ENCODE data around the gene PSD2.

Gene PSD2

DNA sequence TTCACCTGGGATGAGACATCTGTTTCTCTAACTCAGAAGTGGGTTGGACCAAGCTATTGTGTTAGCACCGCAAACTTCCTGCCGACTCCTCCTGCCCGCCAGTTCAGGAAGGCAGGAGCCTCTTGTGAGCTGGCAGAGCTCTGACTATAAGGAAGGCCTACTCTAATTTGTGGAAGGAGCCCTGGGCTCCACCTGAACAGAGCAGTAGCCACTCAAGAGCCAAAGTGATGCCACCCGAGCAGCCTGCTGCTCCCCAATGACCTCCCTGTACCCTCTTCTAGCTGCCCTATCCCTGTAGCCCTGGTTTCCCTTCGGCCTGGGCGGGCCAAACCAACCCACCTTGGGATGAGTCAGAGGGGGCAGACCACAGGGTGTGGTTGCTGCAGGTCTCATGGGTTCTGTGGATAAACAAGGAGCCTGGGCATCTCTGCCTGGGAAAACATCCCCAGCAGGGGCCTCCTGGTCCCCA lies 81.6 kb downstream of the PSD2 start:
- DNase-seq (ENCODE audit: low read depth), result no peak
- TF ChIP-seq, protein P1, sequence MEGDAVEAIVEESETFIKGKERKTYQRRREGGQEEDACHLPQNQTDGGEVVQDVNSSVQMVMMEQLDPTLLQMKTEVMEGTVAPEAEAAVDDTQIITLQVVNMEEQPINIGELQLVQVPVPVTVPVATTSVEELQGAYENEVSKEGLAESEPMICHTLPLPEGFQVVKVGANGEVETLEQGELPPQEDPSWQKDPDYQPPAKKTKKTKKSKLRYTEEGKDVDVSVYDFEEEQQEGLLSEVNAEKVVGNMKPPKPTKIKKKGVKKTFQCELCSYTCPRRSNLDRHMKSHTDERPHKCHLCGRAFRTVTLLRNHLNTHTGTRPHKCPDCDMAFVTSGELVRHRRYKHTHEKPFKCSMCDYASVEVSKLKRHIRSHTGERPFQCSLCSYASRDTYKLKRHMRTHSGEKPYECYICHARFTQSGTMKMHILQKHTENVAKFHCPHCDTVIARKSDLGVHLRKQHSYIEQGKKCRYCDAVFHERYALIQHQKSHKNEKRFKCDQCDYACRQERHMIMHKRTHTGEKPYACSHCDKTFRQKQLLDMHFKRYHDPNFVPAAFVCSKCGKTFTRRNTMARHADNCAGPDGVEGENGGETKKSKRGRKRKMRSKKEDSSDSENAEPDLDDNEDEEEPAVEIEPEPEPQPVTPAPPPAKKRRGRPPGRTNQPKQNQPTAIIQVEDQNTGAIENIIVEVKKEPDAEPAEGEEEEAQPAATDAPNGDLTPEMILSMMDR (conservative IDR thresholded peaks at IDR 0.05; ENCODE audit: low read depth, low read length), result no peak
- no peak overlapping the region for H3K4me3 ChIP-seq (ENCODE audit: low read depth, low read length)

DNA sequence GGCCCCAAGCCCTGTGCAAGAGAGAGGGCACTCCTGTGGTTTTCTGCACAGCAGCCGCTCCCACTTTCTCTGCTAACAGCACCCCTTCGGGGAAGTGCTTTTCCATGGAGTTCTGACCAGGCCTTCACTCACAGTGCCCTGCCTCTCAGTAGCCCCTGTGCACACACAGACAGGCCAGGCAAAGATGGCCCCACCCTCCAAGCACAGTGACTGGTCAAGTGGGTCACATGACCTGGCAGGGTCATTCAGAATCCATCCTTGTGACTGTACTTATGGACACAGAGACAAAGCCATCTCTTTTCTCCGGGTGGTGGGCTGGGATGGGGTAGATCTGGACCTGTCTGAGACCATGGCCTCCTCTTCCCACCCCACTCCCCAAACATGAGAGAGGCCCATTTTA lies 82.5 kb downstream of the PSD2 start:
- DNase-seq (ENCODE audit: low read depth), result no peak
- no peak overlapping the region for H3K4me3 ChIP-seq (ENCODE audit: low read depth, low read length)
- TF ChIP-seq, protein P1 (conservative IDR thresholded peaks at IDR 0.05; ENCODE audit: low read depth, low read length), result no peak

DNA sequence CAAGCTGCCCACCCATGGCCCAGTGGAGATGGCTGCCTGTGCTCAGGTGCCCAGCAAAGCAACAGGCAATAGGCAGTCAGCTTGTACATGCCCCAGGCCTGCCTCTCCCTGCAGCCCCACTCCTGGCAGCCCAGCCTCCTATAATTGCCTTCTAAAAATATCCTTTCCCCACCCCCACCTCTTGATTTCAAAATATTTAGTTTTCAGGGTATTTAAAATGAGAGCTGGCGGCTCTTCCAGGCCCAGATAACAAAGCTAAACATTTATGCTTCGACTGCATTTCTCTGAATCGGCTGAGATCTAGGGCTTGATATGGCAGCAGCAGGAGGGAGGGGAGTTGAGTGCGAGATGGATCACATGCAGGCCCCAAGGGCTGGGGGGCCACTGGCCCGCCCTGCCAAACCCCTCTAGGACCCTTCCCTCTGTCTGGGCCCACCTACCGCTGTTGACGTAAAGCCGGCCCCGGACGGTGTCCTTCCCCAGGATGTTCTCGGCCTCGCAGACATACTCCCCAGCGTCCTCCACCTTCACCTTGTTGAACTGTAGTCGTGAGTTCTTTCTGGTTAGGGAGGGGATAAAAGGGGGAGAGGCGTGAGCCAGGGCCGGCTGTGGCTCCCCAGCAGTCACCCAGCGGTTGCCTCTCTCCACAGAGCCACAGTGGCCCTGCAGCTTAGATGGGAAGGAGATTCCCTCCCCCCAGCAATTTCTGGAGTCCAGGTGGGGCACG lies 85.0 kb downstream of the PSD2 start:
- TF ChIP-seq, protein P1 (conservative IDR thresholded peaks at IDR 0.05; ENCODE audit: low read depth, low read length), result no peak

DNA sequence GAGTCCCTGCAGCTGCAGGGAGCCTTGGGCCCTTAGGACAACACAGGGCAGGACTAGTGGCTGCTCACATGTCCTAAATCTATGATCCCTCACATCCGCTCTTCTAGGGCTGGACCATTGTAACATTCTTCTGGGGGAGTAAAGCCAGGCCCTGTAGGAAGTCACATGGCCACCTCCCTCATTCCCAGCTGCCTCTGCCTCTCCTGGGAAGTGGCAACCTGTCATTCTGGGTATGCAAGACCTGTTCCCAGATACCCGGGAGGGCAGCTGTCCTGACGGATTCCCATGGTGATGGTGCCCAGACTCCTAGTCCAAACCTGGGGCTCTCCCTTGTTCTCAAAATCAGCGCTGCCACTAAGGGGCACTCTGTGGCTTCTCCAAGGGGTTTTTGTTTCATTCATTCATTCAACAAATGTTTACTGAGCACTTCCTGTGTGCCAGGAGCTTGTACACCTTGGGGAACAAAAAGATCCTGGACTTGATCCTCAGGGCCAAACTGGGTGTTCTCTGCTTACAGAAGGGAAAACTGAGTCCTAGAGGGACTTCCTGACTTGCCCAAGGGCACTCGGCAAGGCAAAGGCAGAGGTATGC lies 85.6 kb downstream of the PSD2 start:
- TF ChIP-seq, protein P1 (conservative IDR thresholded peaks at IDR 0.05; ENCODE audit: low read depth, low read length), result no peak
- no peak overlapping the region for H3K4me3 ChIP-seq (ENCODE audit: low read depth, low read length)
- no peak for DNase-seq (ENCODE audit: low read depth)

More for the DNA sequence above, 85.0 kb downstream of the PSD2 start:
- no peak overlapping the region for H3K4me3 ChIP-seq (ENCODE audit: low read depth, low read length)
- no peak for DNase-seq (ENCODE audit: low read depth)

DNA sequence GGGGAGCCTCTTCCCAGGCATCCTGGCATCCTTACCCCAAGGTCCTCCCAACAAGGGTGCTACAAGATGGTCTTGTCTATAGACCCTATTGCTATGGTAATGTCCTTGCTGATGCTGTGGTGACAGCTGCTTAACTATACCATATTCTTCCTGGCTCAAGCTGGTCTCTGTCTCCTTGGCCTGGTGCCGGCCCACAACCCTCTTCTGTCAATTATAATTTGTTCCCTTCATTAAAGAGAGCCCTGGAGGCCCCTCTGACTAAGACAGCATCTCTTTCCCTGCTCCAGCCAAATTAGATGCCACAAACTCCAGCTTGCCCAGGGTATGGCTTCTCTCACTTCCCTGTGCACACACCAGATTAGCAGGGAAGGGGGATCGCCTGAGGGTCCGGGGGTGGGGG lies 86.7 kb downstream of the PSD2 start:
- TF ChIP-seq, protein P1 (conservative IDR thresholded peaks at IDR 0.05; ENCODE audit: low read depth, low read length), result no peak
- no peak overlapping the region for H3K4me3 ChIP-seq (ENCODE audit: low read depth, low read length)
- DNase-seq (ENCODE audit: low read depth), result no peak

DNA sequence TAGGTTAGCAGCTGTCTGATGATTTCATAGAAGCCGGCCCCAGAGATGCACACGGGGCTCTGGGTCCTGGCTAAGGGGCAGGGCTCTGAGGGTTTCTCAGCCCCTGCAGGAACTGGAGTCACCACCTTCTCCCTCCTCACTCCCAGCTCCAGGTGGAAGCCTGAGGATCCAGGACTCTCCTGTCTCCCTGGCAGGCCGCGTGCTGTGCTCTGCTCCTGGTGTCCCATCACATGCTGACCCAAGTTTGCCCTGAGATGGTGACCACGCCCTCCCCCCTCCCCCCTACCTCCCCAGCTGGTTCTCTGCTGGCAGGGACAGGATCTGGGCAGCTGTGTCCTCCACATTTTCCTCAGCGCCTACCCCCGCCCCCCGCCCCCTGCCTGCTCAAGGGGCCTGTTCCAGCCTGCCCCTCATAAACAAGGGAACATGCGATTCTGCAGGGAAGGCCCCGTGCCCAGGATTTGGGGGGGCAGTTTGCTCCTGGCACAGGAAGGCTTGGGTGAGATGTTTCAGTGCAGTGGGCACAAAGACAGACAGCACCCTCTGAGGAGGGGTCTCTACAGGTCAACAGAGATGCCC lies 87.4 kb downstream of the PSD2 start:
- TF ChIP-seq, protein P1 (conservative IDR thresholded peaks at IDR 0.05; ENCODE audit: low read depth, low read length), result no peak
- no peak overlapping the region for H3K4me3 ChIP-seq (ENCODE audit: low read depth, low read length)
- no peak for DNase-seq (ENCODE audit: low read depth)
